Panc1 (cell line): ENCODE results near the gene HECA.

Experiments used
- CTCF ChIP-seq: fragments of 450-650 bp; IDR thresholded peaks from 2 replicates; pipeline ENCODE4 v1.5.1; 2017; ENCODE audit warnings: mild to moderate bottlenecking
- POLR2AphosphoS5 ChIP-seq: IDR thresholded peaks from 2 replicates; pipeline ENCODE4 v1.6.1; 2012; ENCODE audit warnings: mild to moderate bottlenecking, low read depth, low read length, moderate library complexity
- REST ChIP-seq, 2 experiments: IDR thresholded peaks; 2 replicates each; pipeline ENCODE4 v1.6.1; 2011 to 2012; ENCODE audit warnings: low read depth in 2 of 2, control low read depth in 1 of 2, low read length in 1 of 2, mild to moderate bottlenecking in 1 of 2, moderate library complexity in 1 of 2; ENCODE audit not compliant: insufficient read depth in 1 of 2
- SIN3A ChIP-seq: IDR thresholded peaks from 2 replicates; pipeline ENCODE4 v1.6.1; 2012; ENCODE audit warnings: low read depth, mild to moderate bottlenecking, low read length, moderate library complexity, borderline replicate concordance; ENCODE audit not compliant: insufficient read depth
- TCF7L2 ChIP-seq: IDR thresholded peaks from 2 replicates; pipeline ENCODE4 v1.6.1; 2011; ENCODE audit warnings: mild to moderate bottlenecking, low read depth, low read length, inconsistent platforms

GRCh38 chr6:139142262-139142661 is 7.4 kb downstream of the HECA start:
- TF ChIP-seq CTCF (no peak), POLR2AphosphoS5 (no peak), SIN3A (no peak), REST (IDR thresholded peaks at IDR 0.05; ENCODE audit: insufficient read depth in 1 of 2, low read depth in 2 of 2, low read length in 1 of 2) (no peak), TCF7L2 (no peak)
